GM18498 (cell line): ENCODE measurements around the gene FRMD1.

Source experiments
- ATAC-seq: cut with Tn5 transposase; IDR thresholded peaks from one replicate; pipeline ENCODE4 v1.9.1; 2021; ENCODE audit warnings: mild to moderate bottlenecking, moderate library complexity; ENCODE audit not compliant: unreplicated experiment

FRMD1 gene

DNA sequence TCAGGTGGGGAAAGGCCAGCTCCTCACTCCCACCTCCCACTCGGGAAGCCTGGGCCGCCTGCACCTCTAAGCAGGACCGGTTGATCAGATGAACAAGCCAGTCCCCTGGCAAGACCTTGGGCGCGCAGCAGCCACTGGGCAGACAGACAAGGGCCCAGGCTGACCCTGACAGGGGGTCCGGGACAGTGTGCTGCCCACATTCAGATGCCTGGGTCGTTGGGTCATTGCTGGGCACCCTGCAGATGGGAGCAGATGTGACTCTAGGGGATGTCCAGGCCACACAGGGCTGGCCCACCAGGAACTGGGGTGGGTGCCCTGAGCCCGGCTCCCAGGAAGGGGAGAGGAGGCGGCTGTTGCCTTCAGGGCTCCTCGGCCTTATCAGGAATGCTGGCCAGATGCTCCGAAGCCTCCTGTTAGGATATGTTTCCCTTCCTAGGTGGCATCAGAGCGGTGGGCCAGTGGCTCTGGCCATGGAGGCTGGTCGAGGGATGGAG, 17.3 kb upstream of the FRMD1 start:
- no peak for ATAC-seq

DNA sequence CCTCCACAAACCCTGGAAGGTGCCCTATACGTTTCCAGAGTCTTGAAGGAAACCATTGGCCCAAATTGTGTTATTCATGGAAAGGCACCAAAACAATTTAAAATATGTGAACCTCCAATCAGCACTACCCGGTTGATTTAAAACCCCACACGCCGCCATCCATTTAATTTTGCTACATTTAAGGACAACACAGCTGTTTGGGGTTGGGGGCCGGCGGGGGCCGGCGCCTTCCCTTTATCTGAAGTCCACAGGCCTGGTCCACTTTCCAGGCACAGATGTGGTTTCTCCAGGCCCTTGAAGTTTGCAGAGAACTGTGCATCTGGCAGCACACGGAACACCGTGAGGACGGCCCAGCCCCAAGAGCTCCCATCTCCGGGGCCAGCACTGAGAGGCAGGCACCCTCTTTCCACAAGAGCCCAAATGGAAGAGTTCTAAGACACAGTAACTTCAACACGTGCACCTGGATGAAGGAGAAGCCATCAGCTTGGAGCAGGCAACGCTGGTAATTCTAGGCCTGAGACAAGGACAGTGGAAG, 16.8 kb upstream of the FRMD1 start:
- ATAC-seq = no peak

DNA sequence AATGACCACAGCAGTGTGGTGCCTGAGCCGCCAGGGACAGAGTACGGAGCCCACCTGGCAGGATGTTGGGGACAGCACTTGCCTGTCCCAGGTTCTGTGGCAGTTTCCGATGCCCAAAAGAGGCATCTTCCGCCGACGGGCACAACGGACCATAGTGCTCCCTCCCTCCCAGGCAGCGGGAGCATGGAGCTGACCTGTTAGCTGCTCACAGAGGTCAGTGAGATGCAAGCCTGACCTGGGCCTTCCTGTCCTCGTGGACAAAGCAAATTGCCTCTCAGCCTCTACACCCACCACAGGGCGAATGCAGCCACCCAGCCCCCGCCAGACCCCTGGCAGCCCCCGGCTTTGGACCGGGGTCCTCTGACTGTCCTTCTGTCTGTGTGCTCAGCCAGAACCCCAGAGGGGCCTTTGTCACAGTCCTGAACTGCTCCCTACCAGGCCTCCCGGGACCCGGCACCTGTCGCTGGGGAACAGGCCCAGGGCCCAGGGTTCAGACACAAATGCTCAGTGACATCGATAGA, 16.2 kb upstream of the FRMD1 start:
- ATAC-seq = no peak

DNA sequence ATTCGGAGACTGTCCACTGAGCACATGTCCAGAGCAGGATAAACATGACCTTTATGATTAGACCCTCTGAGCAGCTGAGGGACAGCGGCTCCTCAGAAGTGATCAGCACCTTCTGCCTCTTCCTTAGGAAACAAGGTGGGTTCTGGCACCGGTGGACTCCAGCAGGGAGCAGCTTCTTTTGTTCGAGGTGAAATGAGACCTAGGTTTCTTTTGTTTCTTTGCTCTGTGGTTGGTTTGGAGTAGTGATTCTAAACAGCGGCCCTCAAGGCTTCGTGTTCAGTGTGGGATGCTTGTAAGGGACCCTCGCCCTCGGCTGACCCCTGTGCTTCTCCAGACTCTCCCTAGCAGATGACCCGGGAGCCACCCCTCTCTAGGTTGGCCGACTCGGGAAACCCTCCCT, 14.6 kb upstream of the FRMD1 start:
- no peak for ATAC-seq

DNA sequence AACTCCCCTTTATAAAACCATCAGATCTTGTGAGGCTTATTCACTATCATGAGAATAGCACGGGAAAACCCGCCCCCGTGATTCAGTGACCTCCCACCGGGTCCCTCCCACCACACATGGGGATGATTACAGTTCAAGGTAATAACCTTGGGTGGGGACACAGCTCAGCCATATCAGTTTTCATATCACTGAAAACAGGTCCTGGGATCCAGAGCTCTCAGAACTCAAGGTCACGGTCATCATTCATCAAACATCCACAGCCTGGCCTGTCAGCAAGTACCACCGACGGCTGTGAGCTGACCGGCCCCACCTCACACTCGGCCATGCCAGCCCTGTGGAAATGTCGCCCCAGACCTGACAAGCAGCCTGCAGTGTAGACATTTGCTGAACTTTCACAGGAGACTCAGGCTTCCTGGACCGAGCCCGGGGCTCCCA, 14.1 kb upstream of the FRMD1 start:
- ATAC-seq = no peak

DNA sequence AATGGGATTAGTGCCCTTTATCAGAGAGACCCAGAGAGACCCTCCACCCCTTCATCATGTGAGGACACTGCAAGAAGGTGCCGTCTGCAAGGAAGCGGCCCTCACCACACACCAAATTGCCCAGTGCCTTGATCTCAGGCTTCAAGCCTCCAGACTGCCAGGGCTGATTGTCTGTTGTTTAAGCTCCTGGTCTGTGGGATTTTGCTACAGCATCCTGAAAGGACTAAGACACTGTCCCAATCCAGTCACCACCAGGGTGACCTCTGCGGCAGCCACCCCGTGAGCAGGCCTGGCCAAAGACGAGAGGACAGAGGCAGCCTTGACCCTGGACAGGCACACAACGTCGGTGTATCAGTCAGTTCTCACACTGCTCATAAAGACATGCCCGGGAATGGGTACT, 13.5 kb upstream of the FRMD1 start:
- ATAC-seq = no peak

DNA sequence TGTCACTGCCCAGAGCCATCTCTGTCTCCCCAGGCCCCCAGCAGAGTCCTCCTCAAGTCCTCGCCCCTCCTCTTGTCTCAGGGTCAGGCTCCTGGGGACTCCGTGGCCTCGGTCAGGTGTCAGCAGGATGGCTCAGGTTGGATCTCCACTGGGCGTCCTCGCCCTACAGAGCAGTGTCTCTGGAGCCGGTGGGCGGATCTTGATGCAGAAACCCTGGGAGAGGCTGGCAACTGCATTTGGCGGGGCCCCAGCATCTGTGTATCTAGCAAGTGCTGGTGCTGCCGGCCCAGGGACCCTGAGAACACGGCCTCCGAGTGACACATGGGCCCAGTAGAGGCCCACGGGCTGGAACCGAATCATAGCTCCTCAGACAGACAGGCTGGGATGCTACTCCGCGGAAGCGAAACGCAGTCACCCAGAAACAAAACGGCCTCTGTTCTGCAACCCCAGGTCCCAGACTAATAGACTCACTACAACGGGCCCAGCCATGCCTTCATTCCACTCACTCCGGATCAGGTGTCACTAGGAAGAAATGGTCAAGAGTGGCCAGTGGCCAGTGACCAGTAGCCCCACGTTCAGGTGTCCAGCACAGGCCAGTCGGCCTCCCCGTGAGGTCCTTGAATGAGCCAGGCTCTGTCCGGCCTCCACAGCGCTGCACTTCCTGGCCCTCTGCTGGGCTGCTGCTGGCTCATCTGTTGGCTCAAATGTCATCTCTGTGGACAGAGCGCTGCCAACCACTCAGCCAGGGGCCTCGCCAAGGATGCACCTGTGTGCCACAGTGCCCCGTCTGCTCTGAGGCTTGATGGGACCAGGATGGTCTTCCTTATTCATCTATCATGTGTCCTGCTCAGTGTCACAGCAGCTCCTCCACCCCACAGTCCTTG, 12.6 kb upstream of the FRMD1 start:
- no peak for ATAC-seq

DNA sequence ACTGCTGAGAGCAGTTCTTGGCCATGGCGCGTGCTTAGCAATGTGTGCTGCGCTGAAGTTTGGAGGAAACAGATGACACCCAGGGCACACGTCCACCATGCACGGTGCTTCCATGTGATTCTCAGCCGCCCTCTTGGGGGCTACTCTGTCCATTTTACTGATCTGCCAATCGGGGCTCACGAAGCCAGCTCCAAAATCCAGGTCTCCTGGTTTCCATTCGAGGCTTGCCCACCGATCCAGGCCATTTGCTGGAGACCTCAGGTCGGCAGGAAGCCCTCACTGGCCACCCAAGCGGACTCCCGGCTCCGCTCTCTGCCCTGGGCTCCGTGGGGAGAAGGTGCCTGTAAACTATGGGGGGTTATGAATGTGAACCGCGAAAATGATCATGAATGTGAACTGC, 11.7 kb upstream of the FRMD1 start:
- no peak for ATAC-seq

DNA sequence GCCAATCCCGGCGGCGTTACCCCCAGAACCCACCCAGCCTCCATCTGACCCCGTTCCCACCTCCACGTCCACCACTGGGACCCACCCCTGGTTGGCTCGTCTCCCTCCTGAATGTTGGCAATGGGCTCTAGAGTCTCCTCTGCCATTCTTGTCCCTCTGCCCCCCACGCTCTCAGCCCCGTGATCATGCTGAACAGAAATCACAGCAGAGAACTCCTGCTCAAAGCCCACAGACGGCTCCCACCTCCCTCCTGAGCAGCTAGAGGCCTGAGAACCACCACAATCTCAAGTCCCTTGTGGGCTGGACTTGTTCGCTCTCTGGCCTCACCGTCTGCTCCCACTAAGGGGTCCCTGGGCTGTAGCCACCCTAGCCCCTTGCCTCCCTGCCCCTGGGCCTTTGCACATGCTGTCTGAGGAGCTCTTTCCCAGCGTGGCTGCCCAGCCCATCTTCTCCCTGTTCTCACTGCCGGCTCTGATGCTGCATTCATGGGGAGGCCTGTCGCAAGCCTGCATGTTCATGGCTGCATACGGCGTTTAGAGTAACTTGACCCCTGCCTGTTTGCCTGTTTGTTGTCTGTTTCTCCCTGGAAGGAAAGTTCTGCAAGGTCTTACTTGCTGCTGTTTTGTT, 11.2 kb upstream of the FRMD1 start:
- no peak for ATAC-seq

DNA sequence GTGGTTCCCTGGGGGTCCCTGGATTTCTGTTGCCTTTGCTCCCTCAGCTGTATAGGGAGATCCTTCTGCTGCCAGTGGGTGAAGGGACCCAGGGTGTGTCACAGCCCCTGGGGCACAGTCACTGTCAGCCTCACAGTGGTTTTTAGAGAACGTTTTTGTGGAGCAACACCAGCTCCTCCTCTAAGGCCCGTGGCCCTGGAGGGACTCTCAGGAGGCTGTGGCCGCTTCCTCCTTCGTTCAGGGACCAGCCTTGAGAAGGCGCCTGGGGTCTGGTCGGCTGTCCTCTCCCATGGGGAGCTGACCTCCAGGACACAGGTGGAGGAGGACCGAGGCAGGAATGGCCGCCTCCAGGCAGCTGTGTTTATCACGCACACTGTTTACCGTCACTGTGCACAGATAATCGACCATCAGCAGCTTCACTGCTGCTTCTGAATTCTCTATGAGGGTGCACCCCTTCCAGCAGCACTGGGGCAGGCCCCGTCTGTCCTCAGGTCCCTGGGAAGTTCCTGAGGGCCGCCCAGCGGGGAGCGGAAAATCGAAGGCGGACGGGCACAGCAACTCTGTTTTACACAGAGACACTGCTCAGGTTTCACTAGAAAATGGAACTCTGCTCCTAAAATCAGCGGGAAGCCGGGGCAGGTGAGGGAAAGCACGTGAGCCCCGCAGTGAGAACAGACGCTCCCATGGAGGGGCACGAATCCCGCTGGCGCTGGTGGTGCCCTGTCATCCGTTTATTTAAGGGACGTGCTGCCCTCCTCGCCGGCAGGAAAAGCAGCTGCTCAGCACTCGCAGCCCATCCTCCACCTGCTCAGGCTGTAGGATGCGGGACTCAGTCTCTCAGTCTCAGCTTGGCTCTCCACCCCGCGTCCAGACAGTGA, 10.4 kb upstream of the FRMD1 start:
- no peak for ATAC-seq

DNA sequence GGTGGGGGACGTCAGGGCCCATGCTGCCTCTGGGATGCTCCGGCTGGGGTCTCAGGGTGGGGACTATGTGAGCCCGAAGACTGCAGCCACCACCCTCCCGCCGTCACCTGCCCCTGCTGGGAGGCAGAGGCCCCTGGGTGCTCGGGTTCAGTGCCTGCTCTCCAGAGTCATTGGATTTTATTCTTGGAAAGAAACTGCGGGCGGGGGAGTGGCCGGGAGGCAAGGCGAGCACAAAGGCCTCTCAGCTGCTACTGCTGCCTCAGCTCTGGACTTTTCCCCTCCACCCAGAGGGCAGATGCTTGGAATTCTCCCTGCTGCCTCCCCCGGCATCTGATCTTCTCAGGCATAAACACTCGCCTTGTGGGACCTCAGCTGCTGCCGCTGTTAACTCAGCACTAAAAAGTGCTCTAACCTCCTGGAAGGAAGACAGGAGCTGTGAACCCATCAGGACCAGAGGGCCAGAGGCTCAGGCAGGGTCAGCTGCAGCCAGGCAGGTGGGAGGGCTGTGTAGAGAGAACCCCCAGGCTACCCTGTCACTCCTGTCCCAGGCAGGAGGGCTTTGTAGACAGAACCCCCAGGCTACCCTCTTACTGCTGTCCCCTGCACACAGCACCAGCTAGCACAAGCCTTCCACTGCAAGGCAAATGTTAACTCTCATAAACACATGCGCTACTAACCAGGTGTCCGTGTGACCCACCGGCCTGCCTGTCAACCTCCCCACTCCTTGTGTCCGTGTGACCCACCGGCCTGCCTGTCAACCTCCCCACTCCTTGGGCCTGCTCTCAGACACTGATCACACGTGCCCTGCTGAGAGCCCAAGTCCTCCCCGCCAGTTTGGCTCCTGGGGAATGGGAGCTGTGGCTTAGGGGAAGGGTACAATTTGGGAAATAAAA, 9.4 kb upstream of the FRMD1 start:
- ATAC-seq = no peak

DNA sequence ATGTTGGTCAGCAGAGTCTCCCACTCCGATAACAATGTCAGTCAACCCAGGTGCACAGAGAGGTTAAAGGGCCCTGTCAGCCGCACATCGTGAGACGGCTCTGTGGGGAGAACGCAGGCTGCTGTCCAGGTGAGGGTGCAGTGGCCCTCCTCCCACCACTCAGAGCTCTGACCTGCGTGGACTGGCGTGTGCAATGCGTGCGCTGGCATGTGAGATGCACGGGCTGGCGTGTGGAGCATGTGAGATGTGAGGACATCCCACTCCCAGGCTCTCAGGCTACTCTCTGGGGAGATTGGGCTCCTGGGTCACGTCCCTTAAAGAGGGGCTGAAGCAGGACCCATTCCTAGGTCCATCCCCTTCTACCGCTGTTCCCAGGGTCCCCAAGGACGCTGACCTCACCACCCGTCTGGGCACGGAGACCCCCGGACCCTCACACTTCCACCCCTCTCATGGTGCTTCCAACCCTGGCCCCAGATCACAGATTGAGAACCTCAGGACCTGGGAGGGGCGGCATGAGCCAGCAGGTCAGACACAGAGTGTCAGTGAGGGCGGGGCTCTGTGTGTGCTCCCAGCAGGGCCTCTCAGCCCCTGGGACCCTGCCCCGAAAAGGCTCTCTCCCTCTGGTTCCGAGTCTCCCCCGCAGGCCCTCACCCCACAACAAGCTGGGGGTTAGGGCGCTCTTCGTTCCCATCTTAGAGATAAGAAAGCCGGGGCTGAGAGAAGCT, 8.6 kb upstream of the FRMD1 start:
- no peak for ATAC-seq

DNA sequence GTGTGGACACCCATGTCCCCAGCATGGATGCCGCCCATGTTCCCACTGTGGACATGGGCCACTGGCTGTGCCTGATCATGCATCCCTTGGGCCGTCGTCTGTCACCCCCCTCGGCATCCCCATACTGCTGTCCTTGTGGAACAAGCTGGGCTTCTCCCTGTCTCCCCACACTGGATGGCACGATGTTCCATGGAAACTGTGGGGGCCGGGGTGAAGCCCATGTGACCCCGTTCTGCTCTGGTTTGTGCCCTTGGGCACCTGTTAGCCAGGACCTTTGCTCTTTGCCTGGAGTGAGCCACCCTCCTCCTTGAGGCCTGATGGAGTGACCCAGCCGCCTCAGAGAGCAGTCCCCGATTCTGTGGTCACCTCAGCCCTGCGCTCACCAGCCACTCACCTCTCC, 7.6 kb upstream of the FRMD1 start:
- no peak for ATAC-seq

DNA sequence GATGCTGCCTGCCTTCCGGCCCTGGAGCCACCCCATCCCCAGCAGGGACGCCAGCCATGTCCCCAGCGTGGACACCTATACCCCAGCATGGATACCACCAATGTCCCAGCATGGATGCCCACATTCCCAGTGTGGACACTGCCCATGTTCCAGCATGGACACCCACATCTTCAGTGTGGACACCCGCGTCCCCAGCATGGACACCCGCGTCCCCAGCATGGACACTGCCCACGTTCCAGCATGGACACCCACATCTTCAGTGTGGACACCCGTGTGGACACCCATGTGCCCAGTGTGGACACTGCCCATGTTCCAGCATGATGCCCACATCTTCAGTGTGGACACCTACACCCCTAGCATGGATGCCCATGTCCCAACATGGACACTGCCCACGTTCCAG, 7.1 kb upstream of the FRMD1 start:
- no peak for ATAC-seq

DNA sequence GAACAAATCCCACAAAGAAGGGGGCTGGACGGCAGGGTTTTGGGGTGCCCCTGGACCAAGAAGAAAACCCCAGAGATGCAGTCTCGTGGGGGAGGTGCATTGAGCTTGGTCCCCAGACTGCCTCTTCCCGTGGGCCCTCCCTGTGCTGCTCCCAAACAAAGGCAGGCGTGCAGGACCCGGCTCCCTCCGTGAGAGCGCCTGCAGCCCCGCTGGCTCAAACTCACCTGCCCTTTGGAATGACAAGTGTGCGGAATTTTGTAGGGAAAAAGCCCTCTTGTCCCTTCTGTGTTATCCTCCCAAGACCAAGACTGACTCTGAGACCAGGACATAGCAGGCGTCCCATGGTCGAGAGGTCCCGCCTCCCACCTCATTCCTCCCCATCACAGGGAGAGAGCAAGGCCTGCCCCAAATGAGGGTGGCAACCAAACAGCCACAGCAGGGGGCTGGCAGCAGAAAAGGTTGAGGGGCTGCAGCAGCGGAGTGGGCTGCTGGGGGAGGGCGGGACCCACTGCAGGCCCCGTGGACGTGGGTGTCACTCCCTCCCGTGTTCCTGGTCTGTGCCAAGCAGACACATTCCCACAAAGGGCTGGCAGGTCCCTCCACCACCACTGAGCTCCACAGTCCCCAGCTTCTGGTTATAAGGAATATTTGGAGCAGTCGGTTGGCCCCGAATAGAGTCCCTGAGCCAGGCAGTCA, 5.6 kb upstream of the FRMD1 start:
- ATAC-seq = no peak

DNA sequence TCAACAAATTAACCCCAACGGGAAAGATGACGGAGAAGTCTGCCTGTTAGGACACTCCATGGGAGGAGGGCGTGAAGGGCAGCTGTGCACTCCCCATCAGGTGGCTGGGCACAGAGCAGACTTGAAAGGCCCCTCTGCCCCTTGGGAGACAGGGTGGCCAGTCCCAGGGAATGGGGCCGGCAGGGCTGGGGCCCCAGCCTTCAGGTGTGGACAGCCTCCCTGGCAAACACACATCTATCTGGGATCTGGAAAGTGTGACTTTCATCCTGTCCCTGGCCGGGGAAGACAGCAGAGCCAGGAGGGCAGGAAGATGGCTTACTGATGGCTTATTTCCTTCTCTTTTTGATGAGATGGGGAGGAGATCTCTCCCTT, 4.5 kb upstream of the FRMD1 start:
- ATAC-seq = no peak

DNA sequence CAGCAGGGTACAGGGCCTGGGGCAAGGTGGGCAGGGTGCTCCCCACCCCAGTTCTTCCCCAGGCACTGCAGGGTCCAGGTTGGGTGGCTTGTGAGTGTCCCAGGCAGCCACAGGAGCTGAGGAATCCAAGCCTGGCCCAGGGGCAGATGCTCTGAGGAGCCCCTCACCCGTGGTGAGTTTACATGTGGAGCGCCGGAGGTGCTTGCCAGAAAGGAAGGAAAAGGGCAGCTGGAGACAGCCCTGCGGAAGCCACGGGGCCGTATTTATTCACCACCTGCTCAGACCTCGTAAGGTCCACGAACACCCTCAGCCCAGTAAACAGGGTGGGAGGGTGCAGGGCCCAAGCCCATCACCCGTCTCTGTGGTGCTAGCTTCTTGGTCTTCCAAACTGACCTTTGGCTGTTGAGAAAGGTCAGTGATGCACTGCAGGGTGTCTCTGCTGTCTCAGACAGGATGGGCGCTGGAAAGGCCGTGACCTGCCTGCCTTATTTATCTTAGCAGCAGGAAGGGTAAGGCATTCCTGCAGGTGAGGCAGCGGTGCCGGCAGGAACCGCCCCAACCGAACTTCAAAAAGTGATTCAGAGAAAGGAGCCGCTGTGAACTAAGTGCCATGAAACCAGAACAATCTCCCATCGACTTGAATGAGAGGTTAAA, 4.0 kb upstream of the FRMD1 start:
- no peak for ATAC-seq

DNA sequence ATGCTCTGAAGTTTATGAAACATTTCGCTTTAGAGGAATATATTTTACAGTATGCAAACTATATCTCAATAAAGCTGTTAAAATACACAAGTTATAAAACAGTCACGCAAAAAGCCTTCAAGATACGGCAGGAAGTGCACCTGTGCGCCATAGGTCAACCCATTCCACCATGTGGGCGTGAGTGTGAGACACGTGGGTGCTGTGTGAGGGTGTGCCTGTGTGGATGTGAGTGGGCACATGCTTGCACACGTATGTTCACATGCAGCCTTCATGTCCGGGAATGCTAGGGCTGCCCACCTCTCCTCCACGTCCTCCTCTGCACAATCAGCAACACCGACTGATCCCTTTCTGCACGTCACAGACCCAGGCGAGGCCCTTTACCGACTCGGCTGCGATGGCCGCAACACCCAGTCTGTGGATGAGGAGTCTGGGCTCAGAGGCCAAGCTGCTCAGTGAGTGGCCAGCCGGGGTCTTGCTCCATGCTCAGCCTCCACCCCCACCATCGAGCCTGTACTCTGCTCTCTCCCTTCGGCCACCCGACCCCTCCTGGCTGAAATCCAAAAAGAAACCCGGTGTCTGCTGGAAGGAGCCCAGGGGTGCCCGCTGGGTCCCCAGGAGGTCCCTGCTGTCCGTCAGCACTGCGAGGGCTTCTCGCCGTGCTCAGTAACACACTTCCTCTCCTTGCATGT, 3.0 kb upstream of the FRMD1 start:
- no peak for ATAC-seq
